Vagina (tissue), 2 donors: ENCODE measurements around the gene RIBC2.

Experiments
- POLR2A ChIP-seq, 2 donors: fragments of 450-650 bp; IDR thresholded peaks; one replicate each; pipeline ENCODE4 v1.6.1; 2017; ENCODE audit warnings: antibody characterized with exemption in 2 of 2, mild to moderate bottlenecking in 2 of 2, moderate library complexity in 2 of 2
- POLR2AphosphoS5 ChIP-seq, 2 donors: sonication (generic); formaldehyde crosslinking; IDR thresholded peaks; one replicate each; pipeline ENCODE4 v1.9.0; 2017; ENCODE audit warnings: antibody characterized with exemption in 2 of 2, mild to moderate bottlenecking in 2 of 2, low read depth in 1 of 2; ENCODE audit not compliant: insufficient read depth in 1 of 2
- TF ChIP-seq, protein P1 (sequence below), 3 experiments: fragments of 450-650 bp in 2 of 3; fragments of 200-600 bp in 1 of 3; sonication (generic) in 1 of 3; IDR thresholded peaks; one replicate each; pipeline ENCODE4 v1.5.1; 2017 to 2019; ENCODE audit warnings: antibody characterized with exemption in 3 of 3, mild to moderate bottlenecking in 2 of 3, moderate library complexity in 2 of 3

DNA sequence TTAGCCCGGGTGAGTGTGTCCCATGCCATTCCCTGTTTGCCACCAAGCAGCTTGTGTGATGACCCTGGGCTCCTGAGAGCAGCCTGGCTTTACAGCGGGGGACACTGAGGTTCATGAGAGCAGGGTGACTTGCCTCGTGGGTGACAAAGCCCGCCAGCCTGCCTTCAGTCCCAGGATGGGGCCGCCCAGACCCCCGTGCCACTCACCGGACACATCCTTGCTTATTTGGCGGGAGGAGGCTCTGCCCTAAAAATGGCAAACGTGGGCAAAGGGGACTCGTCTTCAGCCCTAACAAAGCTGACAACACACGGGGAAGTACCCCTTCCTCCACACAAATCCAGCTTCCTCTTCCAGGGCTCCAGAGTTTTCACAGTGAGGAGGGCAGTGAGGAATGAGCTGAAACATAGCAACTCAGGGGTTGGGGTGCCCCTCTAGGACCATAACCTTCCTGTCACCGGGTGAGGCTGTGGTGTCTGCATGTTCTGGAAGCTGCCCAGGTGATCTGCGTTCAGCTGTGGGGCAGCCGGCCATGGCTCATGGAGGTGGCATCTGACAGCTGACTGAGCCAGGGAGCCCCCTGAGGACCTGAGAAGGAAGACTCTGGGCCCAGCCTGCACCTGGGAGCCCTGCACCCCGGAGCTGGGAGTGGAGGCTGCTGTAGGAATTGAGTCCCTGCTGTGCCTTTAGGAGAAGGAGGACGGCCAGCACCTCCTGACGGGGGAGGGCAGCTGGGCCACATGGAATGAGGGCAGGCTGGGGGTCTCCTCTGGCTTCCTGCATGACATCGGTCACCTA is 16.7 kb downstream of the RIBC2 start:
- TF ChIP-seq POLR2A (IDR thresholded peaks at IDR 0.05): no peak
- TF ChIP-seq, protein P1, sequence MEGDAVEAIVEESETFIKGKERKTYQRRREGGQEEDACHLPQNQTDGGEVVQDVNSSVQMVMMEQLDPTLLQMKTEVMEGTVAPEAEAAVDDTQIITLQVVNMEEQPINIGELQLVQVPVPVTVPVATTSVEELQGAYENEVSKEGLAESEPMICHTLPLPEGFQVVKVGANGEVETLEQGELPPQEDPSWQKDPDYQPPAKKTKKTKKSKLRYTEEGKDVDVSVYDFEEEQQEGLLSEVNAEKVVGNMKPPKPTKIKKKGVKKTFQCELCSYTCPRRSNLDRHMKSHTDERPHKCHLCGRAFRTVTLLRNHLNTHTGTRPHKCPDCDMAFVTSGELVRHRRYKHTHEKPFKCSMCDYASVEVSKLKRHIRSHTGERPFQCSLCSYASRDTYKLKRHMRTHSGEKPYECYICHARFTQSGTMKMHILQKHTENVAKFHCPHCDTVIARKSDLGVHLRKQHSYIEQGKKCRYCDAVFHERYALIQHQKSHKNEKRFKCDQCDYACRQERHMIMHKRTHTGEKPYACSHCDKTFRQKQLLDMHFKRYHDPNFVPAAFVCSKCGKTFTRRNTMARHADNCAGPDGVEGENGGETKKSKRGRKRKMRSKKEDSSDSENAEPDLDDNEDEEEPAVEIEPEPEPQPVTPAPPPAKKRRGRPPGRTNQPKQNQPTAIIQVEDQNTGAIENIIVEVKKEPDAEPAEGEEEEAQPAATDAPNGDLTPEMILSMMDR (IDR thresholded peaks at IDR 0.05): no peak
- no peak for TF ChIP-seq POLR2AphosphoS5 (IDR thresholded peaks at IDR 0.05; ENCODE audit: insufficient read depth in 1 of 2, low read depth in 1 of 2)
